Tracheal epithelial cell (primary cell): Measurements from ENCODE around the gene MIEF1. TPM values are rescaled to one million over a fixed set of nuclear protein-coding genes. Genes with fewer than 3 reads are reported as not detected.

Source experiments
- total RNA-seq: library from RNA; depleted of rRNA; stranded (reverse); fragments of >200 nt; gene quantifications from 2 replicates; pipeline ENCODE4 v1.2.1, GENCODE V29; 2014

MIEF1 gene
- 18.6 and 27.3 TPM in 2 replicates for total RNA-seq

DNA sequence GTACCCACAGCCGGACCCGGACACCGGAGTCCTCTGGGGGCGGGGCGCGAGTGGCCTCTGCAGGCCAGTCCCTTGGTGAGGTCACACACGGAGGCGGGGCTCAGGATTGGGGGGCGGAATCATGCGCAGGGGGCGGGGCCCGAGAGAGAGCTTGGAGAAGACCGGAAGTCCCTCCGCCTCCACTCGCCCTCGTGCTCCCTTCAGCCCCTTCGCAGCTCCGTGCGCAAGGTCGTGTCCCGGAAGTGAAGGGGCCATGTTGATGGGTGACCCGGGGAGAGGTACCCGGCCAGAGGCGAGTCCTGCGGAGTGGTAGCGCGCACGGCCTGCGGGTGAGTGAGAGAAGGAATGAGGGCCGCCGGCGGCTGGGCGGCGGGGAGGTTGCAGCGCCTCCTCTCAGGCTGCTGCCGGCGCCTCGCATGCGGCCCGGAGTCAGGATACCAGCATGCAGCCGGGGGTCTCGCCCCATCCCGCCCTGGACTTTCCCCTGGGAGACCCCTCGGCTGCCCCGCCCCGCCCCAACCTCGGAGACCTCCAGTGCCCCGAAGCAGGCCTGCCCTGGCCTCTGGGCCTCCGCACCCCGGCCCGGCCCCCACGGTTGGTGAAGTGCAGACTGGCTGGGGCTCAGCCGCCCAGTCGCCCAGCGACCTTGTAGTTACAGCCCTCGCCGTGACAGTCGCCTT lies at the start of gene MIEF1:
TSS of gene MIEF1 (plus strand) at position 182 of the 680 bp plus-strand sequence. CDS start 9,005 bp downstream, outside the sequence.

DNA sequence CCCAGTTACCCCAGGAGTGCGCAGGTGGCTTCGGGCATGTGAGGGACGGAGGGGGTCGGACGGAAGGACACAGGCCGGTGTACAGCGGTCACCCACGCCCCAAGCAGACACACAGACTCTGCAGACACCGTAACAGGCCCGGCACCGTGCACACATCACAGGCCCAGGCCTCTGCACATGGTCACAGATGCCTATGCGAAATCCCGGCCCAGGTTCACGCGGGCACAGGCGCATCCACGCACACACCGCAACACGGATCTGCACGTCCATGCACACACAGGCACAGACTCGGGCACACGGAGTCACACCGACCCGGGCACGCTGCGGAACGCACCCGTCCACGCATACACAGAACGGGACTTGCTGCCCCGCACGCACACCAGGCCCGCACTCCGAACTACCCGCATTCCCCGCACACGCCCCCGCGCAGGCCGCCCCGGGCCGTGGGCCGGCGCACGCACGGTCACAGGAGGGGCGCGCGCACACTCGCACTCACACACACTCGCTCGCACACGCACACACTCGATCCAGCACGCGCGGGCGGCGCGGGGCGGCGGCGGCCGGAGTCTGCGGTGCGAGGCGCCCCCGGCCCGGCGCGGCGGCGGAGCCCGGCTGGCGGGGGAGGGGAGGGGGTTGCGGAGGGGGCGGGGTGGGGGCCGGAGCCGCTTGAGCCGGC lies 45.4 kb upstream of the MIEF1 start, which contains the start of gene MGAT3:
TSS of gene MGAT3 (plus strand) at position 491 of the 676 bp plus-strand sequence. CDS start 30,336 bp downstream, outside the sequence.

DNA sequence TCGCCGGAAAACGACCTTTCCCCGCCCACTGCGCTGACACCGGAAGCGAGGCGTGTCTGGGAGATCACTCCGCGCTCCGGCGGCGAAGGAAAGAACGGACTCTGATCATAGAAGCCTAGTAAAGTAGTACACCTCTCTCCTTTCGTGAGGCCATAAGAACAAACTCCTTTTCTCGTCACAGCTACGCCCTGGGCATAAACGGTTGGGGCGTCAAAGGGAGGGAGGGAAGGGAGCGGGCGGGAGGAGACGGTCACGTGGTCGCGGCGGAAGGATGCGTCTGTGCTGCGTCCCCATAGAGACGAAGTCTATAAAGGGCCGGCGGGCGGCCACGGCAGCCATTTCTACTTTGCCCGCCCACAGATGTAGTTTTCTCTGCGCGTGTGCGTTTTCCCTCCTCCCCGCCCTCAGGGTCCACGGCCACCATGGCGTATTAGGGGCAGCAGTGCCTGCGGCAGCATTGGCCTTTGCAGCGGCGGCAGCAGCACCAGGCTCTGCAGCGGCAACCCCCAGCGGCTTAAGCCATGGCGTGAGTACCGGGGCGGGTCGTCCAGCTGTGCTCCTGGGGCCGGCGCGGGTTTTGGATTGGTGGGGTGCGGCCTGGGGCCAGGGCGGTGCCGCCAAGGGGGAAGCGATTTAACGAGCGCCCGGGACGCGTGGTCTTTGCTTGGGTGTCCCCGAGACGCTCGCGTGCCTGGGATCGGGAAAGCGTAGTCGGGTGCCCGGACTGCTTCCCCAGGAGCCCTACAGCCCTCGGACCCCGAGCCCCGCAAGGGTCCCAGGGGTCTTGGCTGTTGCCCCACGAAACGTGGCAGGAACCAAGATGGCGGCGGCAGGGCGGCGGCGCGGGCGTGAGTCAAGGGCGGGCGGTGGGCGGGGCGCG lies 18.4 kb downstream of the MIEF1 start, which contains the start of gene ATF4:
TSS of gene ATF4 (plus strand) at position 337 of the 880 bp plus-strand sequence. CDS start 884 bp downstream, outside the sequence.

GRCh38 chr22:39532215-39533073 lies 30.4 kb downstream of the MIEF1 start, which contains the start of gene RPS19BP1:
Gene RPS19BP1 (minus strand): TSS chr22:39532748. CDS start chr22:39532738, 10 bp downstream.

Other genes with a start within 250 kb of the MIEF1 start
- gene RPL3, start 182.7 kb upstream of the MIEF1 start, total RNA-seq, result 3,007 and 3,258 TPM in 2 replicates
- gene SYNGR1, start 152.3 kb upstream of the MIEF1 start, total RNA-seq, result 0.64 and 0.96 TPM in 2 replicates
- gene TAB1, start 102.5 kb upstream of the MIEF1 start, total RNA-seq, result 6.5 and 14.3 TPM in 2 replicates
- gene MGAT3, start 45.3 kb upstream of the MIEF1 start, total RNA-seq, result under 0.01 TPM in 2 replicates
- 402 and 522 TPM in 2 replicates for gene ATF4, start 18.3 kb downstream of the MIEF1 start, total RNA-seq
- 63.9 and 73.7 TPM in 2 replicates for gene RPS19BP1, start 30.5 kb downstream of the MIEF1 start, total RNA-seq
- gene CACNA1I, start 68.5 kb downstream of the MIEF1 start, total RNA-seq, result not detected in 2 replicates